ENCODE measurements around the gene STOX2.

DNA sequence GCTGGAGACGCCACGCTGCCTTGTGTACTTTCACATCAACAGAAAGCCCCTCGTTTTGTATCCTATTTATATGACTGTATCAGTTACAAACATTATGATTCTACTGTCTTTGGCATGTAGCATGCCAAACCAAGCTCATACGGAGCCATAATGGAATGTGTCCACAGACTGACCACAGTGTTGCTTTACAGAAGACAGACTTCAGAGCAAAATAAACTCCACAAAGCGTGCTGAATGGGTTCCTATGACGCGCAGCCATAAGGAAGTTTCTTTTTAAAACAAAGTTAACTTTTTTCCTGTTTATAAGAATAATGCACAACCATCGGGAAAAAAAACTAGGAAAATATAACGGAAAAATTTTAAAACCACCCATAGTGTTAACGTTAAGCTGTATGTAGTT, 136.0 kb downstream of the STOX2 start:
- TF ChIP-seq CTCF (IDR thresholded peaks at IDR 0.05) (no peak), EZH2phosphoT487 (IDR thresholded peaks at IDR 0.05; ENCODE audit: borderline replicate concordance, low read depth) (no peak), NFIC (IDR thresholded peaks at IDR 0.05; ENCODE audit: borderline replicate concordance) (no peak)
- TF ChIP-seq, protein P1, sequence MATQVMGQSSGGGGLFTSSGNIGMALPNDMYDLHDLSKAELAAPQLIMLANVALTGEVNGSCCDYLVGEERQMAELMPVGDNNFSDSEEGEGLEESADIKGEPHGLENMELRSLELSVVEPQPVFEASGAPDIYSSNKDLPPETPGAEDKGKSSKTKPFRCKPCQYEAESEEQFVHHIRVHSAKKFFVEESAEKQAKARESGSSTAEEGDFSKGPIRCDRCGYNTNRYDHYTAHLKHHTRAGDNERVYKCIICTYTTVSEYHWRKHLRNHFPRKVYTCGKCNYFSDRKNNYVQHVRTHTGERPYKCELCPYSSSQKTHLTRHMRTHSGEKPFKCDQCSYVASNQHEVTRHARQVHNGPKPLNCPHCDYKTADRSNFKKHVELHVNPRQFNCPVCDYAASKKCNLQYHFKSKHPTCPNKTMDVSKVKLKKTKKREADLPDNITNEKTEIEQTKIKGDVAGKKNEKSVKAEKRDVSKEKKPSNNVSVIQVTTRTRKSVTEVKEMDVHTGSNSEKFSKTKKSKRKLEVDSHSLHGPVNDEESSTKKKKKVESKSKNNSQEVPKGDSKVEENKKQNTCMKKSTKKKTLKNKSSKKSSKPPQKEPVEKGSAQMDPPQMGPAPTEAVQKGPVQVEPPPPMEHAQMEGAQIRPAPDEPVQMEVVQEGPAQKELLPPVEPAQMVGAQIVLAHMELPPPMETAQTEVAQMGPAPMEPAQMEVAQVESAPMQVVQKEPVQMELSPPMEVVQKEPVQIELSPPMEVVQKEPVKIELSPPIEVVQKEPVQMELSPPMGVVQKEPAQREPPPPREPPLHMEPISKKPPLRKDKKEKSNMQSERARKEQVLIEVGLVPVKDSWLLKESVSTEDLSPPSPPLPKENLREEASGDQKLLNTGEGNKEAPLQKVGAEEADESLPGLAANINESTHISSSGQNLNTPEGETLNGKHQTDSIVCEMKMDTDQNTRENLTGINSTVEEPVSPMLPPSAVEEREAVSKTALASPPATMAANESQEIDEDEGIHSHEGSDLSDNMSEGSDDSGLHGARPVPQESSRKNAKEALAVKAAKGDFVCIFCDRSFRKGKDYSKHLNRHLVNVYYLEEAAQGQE (IDR thresholded peaks at IDR 0.05; ENCODE audit: low read depth, low read length): no peak

Data from SK-N-SH (cell line).